ENCODE data around the gene MRPL49. TPM values are rescaled to one million over a fixed set of nuclear protein-coding genes. Genes with fewer than 3 reads are reported as not detected.

MRPL49 gene
- total RNA-seq, 2 experiments from 2014 or later, result 58.5 to 62.5 TPM

DNA sequence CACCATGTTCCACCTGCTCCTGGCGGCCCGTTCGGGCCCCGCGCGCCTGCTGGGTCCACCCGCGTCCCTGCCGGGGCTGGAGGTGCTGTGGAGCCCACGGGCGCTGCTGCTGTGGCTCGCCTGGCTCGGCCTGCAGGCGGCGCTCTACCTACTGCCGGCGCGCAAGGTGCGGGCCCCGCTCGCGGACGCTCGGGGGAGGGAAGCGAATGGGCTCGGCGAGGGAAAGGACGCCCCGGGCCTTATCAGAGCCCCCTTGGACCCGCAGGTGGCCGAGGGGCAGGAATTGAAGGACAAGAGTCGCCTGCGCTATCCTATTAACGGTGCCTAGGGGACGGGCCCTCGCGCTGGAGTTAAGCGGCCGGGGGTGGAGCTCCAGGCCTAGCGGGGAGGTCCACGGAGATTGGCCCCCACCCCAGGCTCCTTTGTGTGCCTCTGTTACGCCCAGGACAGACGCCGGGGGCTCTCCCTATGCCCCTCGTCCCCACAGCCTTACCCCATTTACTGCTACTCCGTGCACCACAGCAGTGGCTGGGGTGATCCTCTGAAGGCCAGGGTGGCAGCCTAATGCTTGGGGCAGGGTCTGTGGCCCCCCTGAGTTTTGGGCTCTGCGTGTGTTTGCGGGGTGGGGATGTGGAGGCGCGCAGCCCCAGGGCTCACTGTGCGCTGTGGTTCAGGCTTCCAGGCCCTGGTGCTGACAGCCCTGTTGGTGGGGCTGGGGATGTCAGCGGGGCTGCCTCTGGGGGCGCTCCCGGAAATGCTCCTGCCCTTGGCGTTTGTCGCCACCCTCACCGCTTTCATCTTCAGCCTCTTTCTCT, 9.4 kb upstream of the MRPL49 start:
- DNase-seq (peak; percentile 89), ATAC-seq (peak; percentile 53)
- intact Hi-C loops (cut with DNase I, micrococcal nuclease), result loop anchor here (1.0 to 10.0 kb wide), 6 partner anchors 71 to 868 kb away; partner anchors contain the start of genes ARL2 (in 1 of the 2), ATG2A (in 1 of the 2), CCDC88B (in 1 of the 2) and FKBP2 (in 1 of the 2)
- ChIA-PET POLR2A (interaction anchor here (0.6 to 1.0 kb wide), 4 partner anchors 9 to 167 kb away, joined by 3 to 4 read pairs (median 3); no protein-coding TSS in a partner anchor), CTCF (interaction anchor here (0.6 to 4.9 kb wide), 16 partner anchors 9 to 331 kb away, joined by 3 to 56 read pairs (median 3); partner anchors contain the start of genes FAU, MRPL49, POLA2 and VPS51)
- peaks cover 12% of the 10 kb centered on the region for H3K36me3 Mint-ChIP-seq (ENCODE audit: low read depth)
- H3K27ac Mint-ChIP-seq, result peak overlapping the region; percentile 84
- H3K9me3 Mint-ChIP-seq (ENCODE audit: low read depth), result no peaks in the 10 kb centered on the region
- H3K4me3 Mint-ChIP-seq, result peak overlapping the region; percentile 83
- H3K27me3 Mint-ChIP-seq, result no peaks in the 10 kb centered on the region
- peaks cover 50% of the 10 kb centered on the region for H3K4me1 Mint-ChIP-seq

DNA sequence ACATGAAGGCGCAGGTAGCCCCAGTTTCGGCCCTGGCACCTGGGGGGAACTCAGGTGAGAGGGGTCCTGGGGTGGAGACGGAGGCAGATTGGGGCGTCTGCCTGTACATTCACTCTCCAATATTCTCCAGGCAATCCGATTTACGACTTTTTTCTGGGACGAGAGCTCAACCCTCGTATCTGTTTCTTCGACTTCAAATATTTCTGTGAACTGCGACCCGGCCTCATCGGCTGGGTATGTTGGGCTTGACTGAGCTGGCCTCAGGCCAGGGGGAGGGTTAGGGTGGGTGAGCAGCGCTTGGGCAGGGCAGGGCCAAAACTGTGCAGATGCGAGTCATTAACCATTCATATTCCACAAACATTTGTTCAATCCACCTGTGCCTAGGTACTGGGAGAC, 8.8 kb upstream of the MRPL49 start:
- ChIA-PET POLR2A (interaction anchor here (0.6 kb wide), 1 partner anchor 79 kb away, joined by 3 read pairs; no protein-coding TSS in a partner anchor), CTCF (interaction anchor here (0.6 to 4.9 kb wide), 13 partner anchors 8 to 332 kb away, joined by 3 to 56 read pairs (median 3); partner anchors contain the start of genes FAU, MRPL49, POLA2 and VPS51)
- peak overlapping the region; percentile 84 for H3K27ac Mint-ChIP-seq
- peaks cover 18% of the 10 kb centered on the region for H3K36me3 Mint-ChIP-seq (ENCODE audit: low read depth)
- no peaks in the 10 kb centered on the region for H3K27me3 Mint-ChIP-seq
- peak overlapping the region; percentile 83 for H3K4me3 Mint-ChIP-seq
- intact Hi-C loops (cut with DNase I, micrococcal nuclease), result loop anchor here (5.0 to 10.0 kb wide), 4 partner anchors 196 to 869 kb away; partner anchors contain the start of genes ATG2A (in 1 of the 2), CCDC88B (in 1 of the 2), FKBP2 (in 1 of the 2) and PPP1R14B (in 1 of the 2)
- H3K4me1 Mint-ChIP-seq, result peaks cover 54% of the 10 kb centered on the region
- H3K9me3 Mint-ChIP-seq (ENCODE audit: low read depth), result no peaks in the 10 kb centered on the region
- no peak for ATAC-seq
- DNase-seq, result no peak

DNA sequence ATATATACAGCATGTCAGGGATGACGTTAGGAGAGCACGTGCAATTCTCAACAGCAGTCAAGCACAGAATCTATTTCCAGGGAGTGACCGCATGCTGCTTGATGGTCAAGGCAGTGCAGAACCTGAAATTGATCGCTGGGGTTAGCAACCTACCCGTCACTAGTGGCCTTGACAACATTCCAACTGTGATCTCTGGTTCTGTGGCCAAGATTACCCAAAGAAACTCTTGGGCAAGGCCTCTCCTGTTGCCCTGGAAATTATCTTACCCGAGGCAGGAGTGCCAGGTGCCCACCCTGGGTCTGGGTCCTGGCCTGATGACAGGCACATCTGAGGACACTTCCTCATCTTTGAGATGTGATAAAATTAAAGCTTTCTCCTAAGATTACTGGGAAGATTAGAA, 8.3 kb upstream of the MRPL49 start:
- no peak for DNase-seq
- H3K27me3 Mint-ChIP-seq, result no peaks in the 10 kb centered on the region
- CTCF ChIA-PET, result interaction anchor here (0.6 to 4.9 kb wide), 6 partner anchors 8 to 254 kb away, joined by 3 to 56 read pairs (median 4); partner anchors contain the start of genes FAU, MRPL49, POLA2 and VPS51
- intact Hi-C loops (cut with DNase I, micrococcal nuclease), result loop anchor here (5.0 to 10.0 kb wide), 4 partner anchors 197 to 869 kb away; partner anchors contain the start of genes ATG2A (in 1 of the 2), CCDC88B (in 1 of the 2), FKBP2 (in 1 of the 2) and PPP1R14B (in 1 of the 2)
- H3K36me3 Mint-ChIP-seq (ENCODE audit: low read depth), result peaks cover 23% of the 10 kb centered on the region
- H3K27ac Mint-ChIP-seq, result peak overlapping the region; percentile 84
- ATAC-seq, result no peak
- peak overlapping the region; percentile 83 for H3K4me3 Mint-ChIP-seq
- no peaks in the 10 kb centered on the region for H3K9me3 Mint-ChIP-seq (ENCODE audit: low read depth)
- peaks cover 59% of the 10 kb centered on the region for H3K4me1 Mint-ChIP-seq
- POLR2A ChIA-PET, result interaction anchor here (0.6 kb wide), 1 partner anchor 80 kb away, joined by 3 read pairs; no protein-coding TSS in a partner anchor

DNA sequence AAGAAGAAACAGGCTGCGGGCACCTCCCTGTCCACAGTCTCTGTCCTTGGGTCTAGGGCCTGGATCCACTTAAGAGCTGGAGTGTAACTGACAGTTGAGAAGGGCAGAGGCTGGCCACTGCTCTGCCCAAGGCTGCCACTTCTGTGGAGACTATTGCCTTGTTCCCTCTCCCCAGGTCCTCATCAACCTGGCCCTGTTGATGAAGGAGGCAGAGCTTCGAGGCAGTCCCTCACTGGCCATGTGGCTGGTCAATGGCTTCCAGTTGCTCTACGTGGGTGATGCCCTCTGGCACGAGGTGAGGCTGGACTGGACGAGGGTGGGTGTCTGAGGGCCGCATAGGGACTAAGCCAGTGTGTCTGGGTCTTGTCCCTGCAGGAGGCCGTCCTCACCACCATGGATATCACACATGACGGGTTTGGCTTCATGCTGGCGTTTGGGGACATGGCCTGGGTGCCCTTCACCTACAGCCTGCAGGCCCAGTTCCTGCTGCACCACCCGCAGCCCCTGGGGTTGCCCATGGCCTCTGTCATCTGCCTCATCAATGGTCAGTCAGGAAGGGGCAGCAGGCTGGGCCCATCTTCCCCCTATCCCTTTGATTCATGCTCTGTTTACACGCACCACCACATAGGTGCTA, 7.5 kb upstream of the MRPL49 start:
- ATAC-seq, result no peak
- H3K9me3 Mint-ChIP-seq (ENCODE audit: low read depth), result no peaks in the 10 kb centered on the region
- no peak overlapping the region for H3K27ac Mint-ChIP-seq
- ChIA-PET POLR2A (interaction anchor here (0.6 kb wide), 1 partner anchor 402 kb away, joined by 4 read pairs; no protein-coding TSS in a partner anchor), CTCF (interaction anchor here (0.6 to 4.9 kb wide), 3 partner anchors 18 to 148 kb away, joined by 3 to 56 read pairs (median 3); partner anchors contain the start of gene VPS51)
- H3K4me3 Mint-ChIP-seq, result no peak overlapping the region
- H3K27me3 Mint-ChIP-seq, result no peaks in the 10 kb centered on the region
- DNase-seq, result no peak
- peaks cover 29% of the 10 kb centered on the region for H3K36me3 Mint-ChIP-seq (ENCODE audit: low read depth)
- H3K4me1 Mint-ChIP-seq, result peaks cover 62% of the 10 kb centered on the region
- intact Hi-C loops (cut with DNase I, micrococcal nuclease), result loop anchor here (5.0 to 10.0 kb wide), 4 partner anchors 197 to 870 kb away; partner anchors contain the start of genes ATG2A (in 1 of the 2), CCDC88B (in 1 of the 2), FKBP2 (in 1 of the 2) and PPP1R14B (in 1 of the 2)

DNA sequence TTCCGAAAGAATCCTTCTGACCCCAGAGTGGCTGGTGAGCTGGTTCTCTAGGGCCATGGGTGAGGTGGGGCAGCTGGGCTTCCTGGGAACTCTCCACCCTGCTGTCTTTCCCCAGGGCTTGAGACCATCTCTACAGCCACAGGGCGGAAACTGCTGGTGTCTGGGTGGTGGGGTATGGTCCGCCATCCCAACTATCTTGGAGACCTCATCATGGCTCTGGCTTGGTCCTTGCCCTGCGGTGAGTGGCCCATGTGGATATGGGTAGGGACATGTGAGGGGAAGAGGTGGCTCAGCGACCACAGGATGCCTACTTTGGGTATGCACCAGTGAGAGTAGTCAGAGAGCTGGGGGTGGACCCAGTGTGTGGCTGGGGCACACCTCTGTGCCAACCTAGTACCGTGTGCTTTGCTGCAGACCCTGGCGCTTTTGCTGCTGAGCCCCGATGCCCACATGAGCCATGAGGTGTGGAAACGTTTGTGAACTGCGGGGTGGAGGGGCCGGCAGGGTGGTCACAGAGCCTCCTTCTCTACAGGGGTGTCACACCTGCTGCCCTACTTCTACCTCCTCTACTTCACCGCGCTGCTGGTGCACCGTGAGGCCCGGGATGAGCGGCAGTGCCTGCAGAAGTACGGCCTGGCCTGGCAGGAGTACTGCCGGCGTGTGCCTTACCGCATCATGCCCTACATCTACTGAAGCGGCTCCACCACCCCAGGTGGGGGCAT, 6.6 kb upstream of the MRPL49 start:
- DNase-seq (peak; percentile 37), ATAC-seq (no peak)
- Mint-ChIP-seq H3K36me3 (ENCODE audit: low read depth) (peaks cover 38% of the 10 kb centered on the region), H3K4me3 (peak overlapping the region; percentile 88), H3K9me3 (ENCODE audit: low read depth) (no peaks in the 10 kb centered on the region), H3K27ac (peak overlapping the region; percentile 95), H3K4me1 (peaks cover 64% of the 10 kb centered on the region), H3K27me3 (no peaks in the 10 kb centered on the region)
- ChIA-PET POLR2A (interaction anchor here (0.6 kb wide), 1 partner anchor 401 kb away, joined by 4 read pairs; no protein-coding TSS in a partner anchor), CTCF (interaction anchor here (0.7 kb wide), 1 partner anchor 147 kb away, joined by 3 read pairs; no protein-coding TSS in a partner anchor)
- intact Hi-C loops (cut with DNase I, micrococcal nuclease), result loop anchor here (2.0 to 10.0 kb wide), 6 partner anchors 75 to 871 kb away; partner anchors contain the start of genes CCDC88B (in 1 of the 2), FKBP2 (in 1 of the 2), PPP1R14B (in 1 of the 2) and SAC3D1 (in 1 of the 2)

DNA sequence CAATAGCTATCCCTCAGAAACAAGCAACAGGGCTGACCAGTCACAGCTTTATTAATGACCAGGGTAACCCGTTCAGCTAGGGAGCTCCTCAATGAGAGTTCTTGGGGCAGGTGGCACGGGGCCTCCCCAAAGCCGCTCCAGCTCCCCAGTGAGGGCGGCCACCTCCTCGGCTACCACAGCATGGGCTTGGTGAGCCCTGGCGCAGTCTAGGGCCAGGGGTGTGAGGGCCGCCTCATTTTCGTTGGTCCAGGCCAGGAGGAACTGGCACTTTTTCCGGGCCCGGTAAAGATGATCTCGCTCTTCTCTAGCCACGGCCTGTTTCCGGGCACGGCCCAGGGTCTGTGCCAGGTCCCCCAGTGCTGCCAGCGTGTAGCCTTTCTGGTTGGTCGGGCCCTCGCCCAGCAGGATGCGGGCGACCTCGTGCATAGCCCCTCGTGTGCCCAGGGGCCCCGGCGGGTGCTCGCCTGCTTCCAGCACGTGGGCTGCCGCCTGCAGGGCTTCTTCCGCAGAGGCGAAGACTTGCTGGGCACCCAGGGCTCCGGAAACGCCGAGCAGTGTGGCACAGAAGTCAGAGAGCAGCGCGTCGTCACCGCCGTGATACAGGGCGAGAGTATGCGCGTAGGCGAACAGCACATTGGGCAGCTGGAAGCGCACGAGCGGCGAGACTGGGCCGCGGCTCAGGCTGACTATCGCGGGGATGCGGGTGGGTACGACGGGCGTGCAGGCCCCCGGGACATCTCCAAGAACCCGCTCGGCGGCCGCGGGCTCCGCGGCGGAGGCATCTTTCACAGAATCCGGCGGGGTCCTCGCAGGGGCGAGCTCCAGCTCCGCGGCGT, 5.5 kb upstream of the MRPL49 start:
- Mint-ChIP-seq H3K27ac (peak overlapping the region; percentile 95), H3K27me3 (no peaks in the 10 kb centered on the region), H3K36me3 (ENCODE audit: low read depth) (peaks cover 49% of the 10 kb centered on the region), H3K4me1 (peaks cover 62% of the 10 kb centered on the region), H3K9me3 (ENCODE audit: low read depth) (no peaks in the 10 kb centered on the region), H3K4me3 (peak overlapping the region; percentile 88)
- DNase-seq (peak; percentile 85), ATAC-seq (peak; percentile 25)
- POLR2A ChIA-PET, result interaction anchor here (1.0 to 1.3 kb wide), 2 partner anchors 20 to 31 kb away, joined by 4 read pairs; no protein-coding TSS in a partner anchor
- intact Hi-C loops (cut with DNase I, micrococcal nuclease), result loop anchor here (1.0 to 10.0 kb wide), 19 partner anchors 18 to 872 kb away; partner anchors contain the start of genes SAC3D1 (in 2 of the 2), SF1 (in 2 of the 2), ATG2A (in 1 of the 2) and CCDC88B (in 1 of the 2)
- CTCF ChIA-PET, result interaction anchor here (0.7 to 2.0 kb wide), 10 partner anchors 15 to 471 kb away, joined by 3 to 17 read pairs (median 4); partner anchors contain the start of genes ARL2 and SYVN1

DNA sequence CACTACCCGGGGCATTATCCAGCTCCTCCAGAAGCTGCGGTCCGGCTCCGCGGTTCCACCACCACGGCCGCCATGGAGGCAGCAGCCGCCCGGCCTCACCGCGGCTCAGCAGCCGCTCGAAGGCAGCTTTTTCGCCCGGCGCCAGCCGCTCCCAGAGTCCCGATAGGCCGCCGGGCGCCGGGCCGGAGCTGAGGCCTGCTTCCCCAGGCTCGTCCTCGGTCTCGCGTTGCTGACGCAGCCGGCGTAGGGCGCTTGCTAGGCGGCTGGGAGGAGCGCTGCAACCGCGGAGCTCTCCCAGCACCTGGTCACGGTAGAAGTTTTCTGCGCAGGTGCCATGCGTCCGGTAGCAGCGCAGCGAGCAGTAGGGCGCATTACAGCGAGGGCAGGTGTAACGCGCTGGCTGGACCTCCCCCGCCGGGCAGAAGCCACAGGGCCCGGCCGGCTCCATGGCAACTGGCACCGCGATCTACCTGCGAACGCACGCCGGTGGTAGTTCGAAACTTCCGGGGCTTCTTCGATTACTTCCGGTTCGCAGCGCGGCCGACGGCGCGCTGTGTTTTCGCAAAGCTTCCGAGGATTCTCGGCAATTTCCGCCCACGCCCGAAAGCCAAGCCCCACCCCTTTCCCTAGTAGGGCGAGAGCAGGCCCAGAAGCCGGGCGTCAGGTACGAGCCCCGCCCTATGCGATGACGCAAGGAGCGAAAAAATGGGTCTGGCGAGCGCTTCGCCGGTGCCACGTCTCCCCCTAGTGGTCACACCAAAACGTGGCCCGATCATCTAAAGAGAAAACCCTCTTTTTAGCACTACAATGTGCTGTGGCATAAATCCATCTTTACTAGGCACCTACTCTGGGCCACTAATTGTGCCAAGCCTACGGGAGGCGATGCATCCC, 4.7 kb upstream of the MRPL49 start, which contains the start of gene ZNHIT2:
ZNHIT2 (minus strand) TSS at position 496 of the 891 bp plus-strand sequence; CDS start at position 448, 48 bp downstream.
- Mint-ChIP-seq H3K27me3 (no peaks in the 10 kb centered on the region), H3K27ac (peak within 1 kb of the TSS; percentile 95), H3K4me3 (peak within 1 kb of the TSS; percentile 88), H3K9me3 (ENCODE audit: low read depth) (no peaks in the 10 kb centered on the region), H3K36me3 (ENCODE audit: low read depth) (peaks cover 55% of the 10 kb centered on the region), H3K4me1 (peaks cover 57% of the 10 kb centered on the region)
- DNase-seq, result peak; percentile 100
- POLR2A ChIA-PET, result interaction anchor here (0.7 to 2.0 kb wide), 5 partner anchors 18 to 1517 kb away, joined by 3 to 9 read pairs (median 4); no protein-coding TSS in a partner anchor
- ATAC-seq, result peak; percentile 68
- intact Hi-C loops (cut with DNase I, micrococcal nuclease), result loop anchor here (1.0 to 10.0 kb wide), 19 partner anchors 17 to 873 kb away; partner anchors contain the start of genes SAC3D1 (in 2 of the 2), SF1 (in 2 of the 2), ATG2A (in 1 of the 2) and CCDC88B (in 1 of the 2)
- CTCF ChIA-PET, result interaction anchor here (0.6 to 2.0 kb wide), 17 partner anchors 9 to 471 kb away, joined by 3 to 17 read pairs (median 4); partner anchors contain the start of genes ARL2 and SYVN1

DNA sequence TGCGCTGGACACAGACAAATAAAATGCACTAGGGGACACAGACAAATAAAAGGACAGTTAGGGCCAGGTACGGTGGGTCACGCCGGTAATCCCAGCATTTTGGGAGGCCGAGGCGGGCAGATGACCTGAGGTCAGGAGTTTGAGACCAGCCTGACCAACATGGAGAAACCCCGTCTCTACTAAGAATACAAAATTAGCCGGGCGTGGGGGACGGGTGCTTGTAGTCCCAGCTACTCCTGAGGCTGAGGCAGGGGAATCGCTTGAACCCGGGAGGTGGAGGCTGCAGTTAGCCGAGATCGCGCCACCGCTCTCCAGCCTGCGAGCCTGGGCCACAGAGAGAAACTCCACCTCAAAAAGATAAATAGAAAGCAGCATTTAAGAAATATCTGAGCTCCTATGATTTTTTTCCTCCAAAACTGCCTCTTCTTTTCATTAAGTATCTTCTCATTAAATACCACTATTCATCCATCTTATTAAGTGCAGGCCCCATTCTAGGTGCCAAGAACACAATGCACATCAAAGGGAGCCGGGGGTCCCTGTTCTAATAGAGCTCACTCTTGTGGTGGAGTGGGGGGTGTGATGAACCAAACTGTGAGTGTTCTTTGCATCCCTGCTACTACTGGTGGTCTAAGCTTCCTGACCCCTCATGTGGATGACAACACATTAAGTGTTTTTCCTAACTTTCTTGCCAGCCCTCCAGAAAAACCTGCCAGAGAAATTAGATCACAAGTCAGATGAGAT, 3.9 kb upstream of the MRPL49 start:
- H3K4me1 Mint-ChIP-seq, result peaks cover 59% of the 10 kb centered on the region
- intact Hi-C loops (cut with DNase I, micrococcal nuclease), result loop anchor here (10.0 kb wide), 3 partner anchors 343 to 873 kb away; partner anchors contain the start of genes CCDC88B (in 1 of the 2), FKBP2 (in 1 of the 2), PPP1R14B (in 1 of the 2) and SF1 (in 1 of the 2)
- CTCF ChIA-PET, result interaction anchor here (0.5 to 2.0 kb wide), 10 partner anchors 10 to 375 kb away, joined by 3 to 17 read pairs (median 4); partner anchors contain the start of gene ARL2
- H3K9me3 Mint-ChIP-seq (ENCODE audit: low read depth), result no peaks in the 10 kb centered on the region
- peaks cover 55% of the 10 kb centered on the region for H3K36me3 Mint-ChIP-seq (ENCODE audit: low read depth)
- DNase-seq (no peak), ATAC-seq (no peak)
- no peaks in the 10 kb centered on the region for H3K27me3 Mint-ChIP-seq
- H3K4me3 Mint-ChIP-seq, result peak overlapping the region; percentile 88
- POLR2A ChIA-PET, result interaction anchor here (1.3 to 2.0 kb wide), 3 partner anchors 17 to 33 kb away, joined by 4 to 9 read pairs (median 4); no protein-coding TSS in a partner anchor
- peak overlapping the region; percentile 79 for H3K27ac Mint-ChIP-seq

Data from activated CD4-positive, alpha-beta T cell treated with anti-CD3 and anti-CD28 coated beads for 36 hours (primary cell).